K562 (cell line): Measurements from ENCODE around the gene KIF5A. TPM values are rescaled to one million over a fixed set of nuclear protein-coding genes. Genes with fewer than 3 reads are reported as not detected.

Experiments used
- ATAC-seq: fragments of 200-7000 bp; cut with Tn5 transposase; 3 replicates; pipeline ENCODE4 v1.9.1; 2020; ENCODE audit warnings: moderate library complexity
- BruUV-seq: library from RNA; stranded (reverse); fragments of 400-500 nt; replicated peaks from 2 replicates; lab custom pipeline; 2021; lab: Mats Ljungman, UMichigan
- CTCF ChIA-PET: fragments of 300-600 bp; formaldehyde crosslinking; extraction: SDS; loops from one replicate; lab custom pipeline; 2021; ENCODE audit warnings: low intra/inter-chr PET ratio; lab: Yijun Ruan, JAX
- POLR2A ChIA-PET: fragments of 300-600, 350-650 bp; sonication (Branson Sonifier 250); formaldehyde crosslinking; extraction: SDS; loops from one replicate; lab custom pipeline; 2021; ENCODE audit warnings: antibody characterized with exemption, inconsistent platforms; lab: Yijun Ruan, JAX
- DNase-seq, 4 experiments: peaks; one replicate each; pipeline versions ENCODE4 v3.0.0 to v3.0.0-alpha.2; 2011 to 2018; ENCODE audit warnings: low spot score in 3 of 4, mixed read lengths in 3 of 4; ENCODE audit errors: extremely low read depth in 1 of 4
- FAIRE-seq: peaks from 2 replicates; lab custom pipeline; 2011; peaks lifted over from hg19 to GRCh38; lab: Jason Lieb, UNC
- H2AFZ ChIP-seq: 2 replicates; pipeline ENCODE4 v1.6.0; 2011; ENCODE audit warnings: low read depth, low read length, control low read depth, inconsistent platforms
- H3K27ac ChIP-seq: fragments of 200-600 bp; 3 replicates; pipeline ENCODE4 v1.8.0; 2011; ENCODE audit warnings: low read depth, mild to moderate bottlenecking, control low read depth, inconsistent platforms, low read length, moderate library complexity, mixed read lengths; ENCODE audit errors: extremely low read depth
- H3K27me3 ChIP-seq, 2 experiments: fragments of 300-600 bp in 1 of 2; 2 replicates in 1 of 2; 3 replicates in 1 of 2; pipeline versions ENCODE4 v1.6.0 to v1.8.0; 2011; ENCODE audit warnings: inconsistent platforms in 2 of 2, low read length in 2 of 2, mild to moderate bottlenecking in 1 of 2, mixed read lengths in 1 of 2, moderate library complexity in 1 of 2; ENCODE audit not compliant: control insufficient read depth in 2 of 2, insufficient read depth in 2 of 2
- H3K36me3 ChIP-seq: fragments of 300-600 bp; 3 replicates; pipeline ENCODE4 v1.8.0; 2011; ENCODE audit warnings: mild to moderate bottlenecking, low read length, inconsistent platforms; ENCODE audit not compliant: control insufficient read depth, insufficient read depth
- H3K4me1 ChIP-seq, 2 experiments: fragments of 200-600 bp in 1 of 2; replicated peaks in 1 of 2; 2 replicates in 1 of 2; 3 replicates in 1 of 2; pipeline versions ENCODE4 v1.5.1 to v1.8.0; 2011; ENCODE audit warnings: inconsistent platforms in 2 of 2, low read length in 2 of 2, mild to moderate bottlenecking in 1 of 2, mixed read lengths in 1 of 2, moderate library complexity in 1 of 2; ENCODE audit not compliant: control insufficient read depth in 2 of 2, insufficient read depth in 2 of 2
- H3K4me2 ChIP-seq: 2 replicates; pipeline ENCODE4 v1.6.1; 2011; ENCODE audit warnings: low read length, control low read depth, inconsistent platforms, mixed read lengths; ENCODE audit not compliant: insufficient read depth
- H3K4me3 ChIP-seq: fragments of 200-600 bp; sonication (generic), shearing (Covaris generic); 2 replicates; pipeline ENCODE4 v1.5.1; 2016; ENCODE audit warnings: control low read depth, inconsistent platforms
- H3K79me2 ChIP-seq: fragments of 200-600 bp; 3 replicates; pipeline ENCODE4 v1.8.0; 2011; ENCODE audit warnings: low read length, inconsistent platforms; ENCODE audit not compliant: control insufficient read depth, insufficient read depth
- H3K9ac ChIP-seq, 2 experiments: 2 replicates each; pipeline versions ENCODE4 v1.6.0 to v1.6.1; 2011; ENCODE audit warnings: low read depth in 2 of 2, low read length in 2 of 2, control low read depth in 1 of 2, inconsistent platforms in 1 of 2, mild to moderate bottlenecking in 1 of 2, mixed read lengths in 1 of 2; ENCODE audit not compliant: insufficient read depth in 1 of 2
- H3K9me1 ChIP-seq: one replicate; pipeline ENCODE4 v1.6.0; 2011; ENCODE audit warnings: inconsistent platforms, mild to moderate bottlenecking, low read length, moderate library complexity; ENCODE audit not compliant: control insufficient read depth, insufficient read depth
- H3K9me3 ChIP-seq: replicated peaks from 2 replicates; pipeline ENCODE4 v1.5.1; 2011; ENCODE audit warnings: low read depth, low read length, inconsistent platforms; ENCODE audit not compliant: control insufficient read depth, insufficient read depth
- H4K20me1 ChIP-seq: replicated peaks from 2 replicates; pipeline ENCODE4 v1.6.1; 2011; ENCODE audit warnings: low read length, inconsistent platforms, mixed read lengths; ENCODE audit not compliant: control insufficient read depth, insufficient read depth
- C11orf30 ChIP-seq: fragments of 450-650 bp; IDR thresholded peaks from 2 replicates; pipeline ENCODE4 v1.6.1; 2016; ENCODE audit warnings: low read depth, mild to moderate bottlenecking
- FOXM1 ChIP-seq, 2 experiments: fragments of 450-650 bp in 1 of 2; sonication (generic) in 1 of 2; formaldehyde crosslinking in 1 of 2; IDR thresholded peaks; 2 replicates each; pipeline versions ENCODE4 v1.6.1 to v1.9.0; 2017 to 2022; ENCODE audit warnings: low read depth in 2 of 2, mild to moderate bottlenecking in 2 of 2, missing genetic modification reagents in 1 of 2, moderate library complexity in 1 of 2
- FOXP1 ChIP-seq: sonication (generic); formaldehyde crosslinking; IDR thresholded peaks from 2 replicates; pipeline ENCODE4 v1.8.0; 2022; ENCODE audit warnings: mild to moderate bottlenecking, missing genetic modification reagents
- KDM1A ChIP-seq, 2 experiments: fragments of 450-650 bp; IDR thresholded peaks; 2 replicates each; pipeline ENCODE4 v1.6.1; 2016; ENCODE audit warnings: mild to moderate bottlenecking in 2 of 2
- MAX ChIP-seq: sonication (generic); formaldehyde crosslinking; IDR thresholded peaks from 2 replicates; pipeline ENCODE4 v1.9.0; 2022; ENCODE audit warnings: mild to moderate bottlenecking, missing genetic modification reagents
- MTA2 ChIP-seq: fragments of 450-650 bp; IDR thresholded peaks from 2 replicates; pipeline ENCODE4 v1.6.1; 2016; ENCODE audit warnings: low read depth
- MYC ChIP-seq, 2 experiments: fragments of 250-450 bp in 1 of 2; sonication (Bioruptor Pico) in 1 of 2; IDR thresholded peaks; 2 replicates each; pipeline versions ENCODE4 v1.5.1 to v1.6.1; 2012 to 2021; ENCODE audit warnings: low read depth in 2 of 2, borderline replicate concordance in 1 of 2, improper control_type of control experiment in 1 of 2, low read length in 1 of 2, mild to moderate bottlenecking in 1 of 2, moderate library complexity in 1 of 2
- NONO ChIP-seq, 2 experiments: fragments of 200-400 bp in 1 of 2; fragments of 450-650 bp in 1 of 2; formaldehyde crosslinking in 1 of 2; IDR thresholded peaks; 2 replicates each; pipeline ENCODE4 v1.6.1; 2017; ENCODE audit warnings: low read depth in 2 of 2, mild to moderate bottlenecking in 2 of 2, moderate library complexity in 2 of 2, low read length in 1 of 2
- NR4A1 ChIP-seq, 2 experiments: fragments of 250-450 bp in 1 of 2; fragments of 450-650 bp in 1 of 2; sonication (Bioruptor Pico) in 1 of 2; IDR thresholded peaks; 2 replicates each; pipeline versions ENCODE4 v1.4.0 to v1.6.1; 2016 to 2020; ENCODE audit warnings: mild to moderate bottlenecking in 2 of 2, missing compliant biosample characterization in 1 of 2, missing genetic modification characterization in 1 of 2, moderate library complexity in 1 of 2
- PHB2 ChIP-seq: fragments of 450-650 bp; IDR thresholded peaks from 2 replicates; pipeline ENCODE4 v1.6.1; 2017; ENCODE audit warnings: low read depth
- PTBP1 ChIP-seq: fragments of 200-400 bp; formaldehyde crosslinking; IDR thresholded peaks from 2 replicates; pipeline ENCODE4 v1.6.1; 2017; ENCODE audit warnings: low read depth, low read length
- RFX7 ChIP-seq: fragments of 250-450 bp; sonication (Bioruptor Pico); IDR thresholded peaks from 2 replicates; pipeline ENCODE4 v1.5.1; 2021; ENCODE audit warnings: mild to moderate bottlenecking
- ZBTB8A ChIP-seq: fragments of 450-650 bp; IDR thresholded peaks from 2 replicates; pipeline ENCODE4 v1.6.1; 2018; ENCODE audit warnings: mild to moderate bottlenecking, moderate library complexity; ENCODE audit not compliant: partially characterized antibody
- ZFX ChIP-seq: sonication (generic); formaldehyde crosslinking; IDR thresholded peaks from 2 replicates; pipeline ENCODE4 v1.8.0; 2022; ENCODE audit warnings: mild to moderate bottlenecking, missing genetic modification reagents, moderate library complexity
- ZNF134 ChIP-seq: fragments of 250-450 bp; sonication (Bioruptor Pico); conservative IDR thresholded peaks from 2 replicates; pipeline ENCODE4 v1.4.0; 2020
- ZNF174 ChIP-seq: fragments of 250-450 bp; sonication (Bioruptor Pico); IDR thresholded peaks from 2 replicates; pipeline ENCODE4 v1.4.0; 2020; ENCODE audit warnings: mild to moderate bottlenecking
- ZNF212 ChIP-seq: fragments of 450-650 bp; formaldehyde crosslinking; IDR thresholded peaks from 2 replicates; pipeline ENCODE4 v1.4.0; 2020; ENCODE audit warnings: mild to moderate bottlenecking
- WGBS: fragments of 100-300 bp; shearing (Covaris generic); methylation state at CpG from one replicate; pipeline ENCODE4 v1.1.6; 2016; ENCODE audit warnings: low coverage, mixed read lengths; ENCODE audit not compliant: insufficient coverage; ENCODE audit errors: missing lambda C conversion rate; 5-methylcytosine and 5-hydroxymethylcytosine counted together
- in situ Hi-C: fragments of 300-500 bp; cut with MboI; formaldehyde crosslinking; loops from 4 replicates; pipeline ENCODE4 v1.15.0; 2018; ENCODE audit warnings: inconsistent platforms, mixed read lengths
- intact Hi-C: fragments of 100-400 bp; cut with micrococcal nuclease; formaldehyde crosslinking; loops from 2 replicates; pipeline ENCODE4 v1.14.2; 2022
- polyA plus RNA-seq, 8 experiments: library from polyadenylated mRNA; depleted of rRNA in 4 of 8; stranded (reverse) in 5 of 8; unstranded in 3 of 8; fragments of >200 nt; fragmentation: Nextera tagmentation in 2 of 8; fragmentation: Illumina TruSeq in 1 of 8; extraction: Ambion mirVana in 2 of 8; extraction: Trizol in 1 of 8; gene quantifications; 2 replicates each; pipeline versions ENCODE4 v1.2.1 to v1.2.3, GENCODE V29; 2011 to 2014; ENCODE audit warnings: inconsistent platforms in 1 of 8, missing spikeins in 1 of 8
- total RNA-seq, 7 experiments: library from RNA; depleted of rRNA in 6 of 7; stranded (reverse); fragments of >200 nt in 6 of 7; fragmentation: Illumina TruSeq in 2 of 7; extraction: Trizol in 2 of 7; gene quantifications; 2 replicates each; pipeline versions ENCODE4 v1.2.1 to v1.2.3, GENCODE V29; 2011 to 2021; ENCODE audit warnings: low replicate concordance in 1 of 7

The KIF5A gene
- total and polyA plus RNA-seq, 9 of the 15 experiments (the other 6 are each of a cell fraction or from before 2014, with no cell fraction given): 3.4 to 17.7 (median 8.0) TPM

GRCh38 chr12:57539134-57539768 lies 10.6 kb upstream of the KIF5A start:
- no peaks in the 10 kb centered on the region for H3K9me1 ChIP-seq
- H3K27me3 ChIP-seq: no peaks in the 10 kb centered on the region
- peak overlapping the region; percentile 53 for H3K4me2 ChIP-seq
- no peaks in the 10 kb centered on the region for H3K9me3 ChIP-seq
- BruUV-seq: no TSS peak
- 4% methylated on average over 5 of the region's 5 CpGs for WGBS
- intact Hi-C loops: loop anchor here (1.0 to 2.0 kb wide), 2 partner anchors 14 to 19 kb away; partner anchors contain the start of gene DDIT3
- ChIA-PET POLR2A (interaction anchor here (0.6 to 12.7 kb wide), 14 partner anchors 8 to 451 kb away, joined by 3 to 225 read pairs (median 4); partner anchors contain the start of genes DCTN2, DDIT3, MBD6 and PIP4K2C), CTCF (no interaction called here)
- peaks cover 42% of the 10 kb centered on the region for H3K79me2 ChIP-seq
- ATAC-seq: peak; percentile 87
- H3K27ac ChIP-seq: peak overlapping the region; percentile 78
- in situ Hi-C loops: no loop called here
- peak overlapping the region in 1 of 2 experiments; percentile 53; a peak in 1 of 4 replicates for H3K9ac ChIP-seq
- no peak overlapping the region for H3K4me3 ChIP-seq
- no peak overlapping the region for H2AFZ ChIP-seq
- H3K36me3 ChIP-seq: peaks cover 80% of the 10 kb centered on the region
- peak; percentile 98 for FAIRE-seq
- peak; percentile 82 to 94 (median 86) for DNase-seq
- no peaks in the 10 kb centered on the region for H4K20me1 ChIP-seq
- peaks cover 17 to 50% of the 10 kb centered on the region in 2 experiments for H3K4me1 ChIP-seq
- TF ChIP-seq ZNF174 (CRISPR knock-in tag) (0 out of 2 replicates have a peak, but pooled peaks have one; percentile 22), ZNF134 (CRISPR knock-in tag) (0 out of 2 replicates have a peak, but pooled peaks have one; percentile 10), PTBP1 (no peak), FOXM1 (IDR thresholded peaks at IDR 0.05; ENCODE audit: low read depth) (peak; percentile 81), FOXM1 (CRISPR knock-in tag; IDR thresholded peaks at IDR 0.05; ENCODE audit: low read depth) (no peak), NR4A1 (CRISPR knock-in tag; IDR thresholded peaks at IDR 0.05) (peak; percentile 66; the same call in 1 of the 2 replicates), NR4A1 (tag; IDR thresholded peaks at IDR 0.05) (no peak; the same call in 1 of the 2 replicates), MAX (CRISPR knock-in tag) (peak; percentile 82), ZBTB8A (no peak), NONO (IDR thresholded peaks at IDR 0.05; ENCODE audit: low read depth in 2 of 2, low read length in 1 of 2) (peak in 1 of 2 experiments; percentile 40; a peak in 1 of 4 replicates), MTA2 (peak; percentile 91), C11orf30 (no peak), FOXP1 (CRISPR knock-in tag) (0 out of 2 replicates have a peak, but pooled peaks have one; percentile 62), PHB2 (peak; percentile 55; the same call in 1 of the 2 replicates), KDM1A (IDR thresholded peaks at IDR 0.05) (peak; percentile 84 to 87), MYC (IDR thresholded peaks at IDR 0.05; ENCODE audit: low read depth, low read length) (peak; percentile 74), MYC (CRISPR knock-in tag; IDR thresholded peaks at IDR 0.05; ENCODE audit: borderline replicate concordance, low read depth) (no peak), ZFX (CRISPR knock-in tag) (peak; percentile 46; the same call in 1 of the 2 replicates), RFX7 (CRISPR knock-in tag) (no peak), ZNF212 (CRISPR knock-in tag) (0 out of 2 replicates have a peak, but pooled peaks have one; percentile 17)
